Testis (tissue), 3 donors: ENCODE results near the gene ZNF337. TPM values are rescaled to one million over a fixed set of nuclear protein-coding genes. Genes with fewer than 3 reads are reported as not detected.
"Not testable (repeated sequence)": the region's sequence is repeated elsewhere in the genome, so short reads cannot be mapped to it uniquely, and the experiment has no call there.

ENCODE experiments used
- DNase-seq: peaks from one replicate; pipeline ENCODE4 v3.0.0-alpha.2; 2019
- H3K27ac ChIP-seq, 2 donors: fragments of 200-600 bp; sonication (generic); one replicate each; pipeline ENCODE4 v1.5.1; 2019
- H3K27me3 ChIP-seq: fragments of 200-600 bp; sonication (generic); one replicate; pipeline ENCODE4 v1.5.1; 2019
- H3K36me3 ChIP-seq: fragments of 200-600 bp; sonication (generic); one replicate; pipeline ENCODE4 v1.5.1; 2017; ENCODE audit warnings: low read depth; ENCODE audit errors: missing control alignments
- H3K4me1 ChIP-seq: fragments of 200-600 bp; sonication (generic); one replicate; pipeline ENCODE4 v1.5.1; 2019
- H3K4me3 ChIP-seq, 2 donors: fragments of 200-600 bp; sonication (generic); one replicate each; pipeline ENCODE4 v1.5.1; 2017 to 2019
- H3K9me3 ChIP-seq: fragments of 200-600 bp; sonication (generic); one replicate; pipeline ENCODE4 v1.5.1; 2017
- POLR2A ChIP-seq: fragments of 450-650 bp; IDR thresholded peaks from one replicate; pipeline ENCODE4 v1.6.1; 2017; ENCODE audit warnings: antibody characterized with exemption, mild to moderate bottlenecking, moderate library complexity
- WGBS, 2 donors: methylation state at CpG; one replicate each; pipeline ENCODE4 v1.1.5; 2018; 5-methylcytosine and 5-hydroxymethylcytosine counted together
- intact Hi-C: fragments of 100-400 bp; cut with DNase I; formaldehyde crosslinking; loops from one replicate; pipeline ENCODE4 v1.15.1; 2023; ENCODE audit warnings: low total_unique reads
- polyA plus RNA-seq: library from polyadenylated mRNA; stranded (reverse); fragments of 350-450 nt; fragmentation: Illumina TruSeq; extraction: RNeasy Lipid Tissue Mini Kit (QIAGEN cat#74804); gene quantifications from one replicate; pipeline ENCODE4 v1.2.3, GENCODE V29; 2014; ENCODE audit warnings: low read depth, low replicate concordance; ENCODE audit not compliant: insufficient read depth
- total RNA-seq, 2 donors: library from RNA; depleted of rRNA; stranded (reverse); fragments of >200 nt; gene quantifications; one replicate each; pipeline ENCODE4 v1.2.3, GENCODE V29; 2016
- TF ChIP-seq, protein P1 (sequence below), 3 experiments: fragments of 450-650 bp in 2 of 3; fragments of 200-600 bp in 1 of 3; sonication (generic) in 1 of 3; IDR thresholded peaks; one replicate each; pipeline ENCODE4 v1.5.1; 2016 to 2019; ENCODE audit warnings: antibody characterized with exemption in 3 of 3, mild to moderate bottlenecking in 2 of 3, moderate library complexity in 1 of 3

The ZNF337 gene
- total and polyA plus RNA-seq, 3 donors from 2014 or later: 11.3 to 21.4 (median 19.9) TPM

DNA sequence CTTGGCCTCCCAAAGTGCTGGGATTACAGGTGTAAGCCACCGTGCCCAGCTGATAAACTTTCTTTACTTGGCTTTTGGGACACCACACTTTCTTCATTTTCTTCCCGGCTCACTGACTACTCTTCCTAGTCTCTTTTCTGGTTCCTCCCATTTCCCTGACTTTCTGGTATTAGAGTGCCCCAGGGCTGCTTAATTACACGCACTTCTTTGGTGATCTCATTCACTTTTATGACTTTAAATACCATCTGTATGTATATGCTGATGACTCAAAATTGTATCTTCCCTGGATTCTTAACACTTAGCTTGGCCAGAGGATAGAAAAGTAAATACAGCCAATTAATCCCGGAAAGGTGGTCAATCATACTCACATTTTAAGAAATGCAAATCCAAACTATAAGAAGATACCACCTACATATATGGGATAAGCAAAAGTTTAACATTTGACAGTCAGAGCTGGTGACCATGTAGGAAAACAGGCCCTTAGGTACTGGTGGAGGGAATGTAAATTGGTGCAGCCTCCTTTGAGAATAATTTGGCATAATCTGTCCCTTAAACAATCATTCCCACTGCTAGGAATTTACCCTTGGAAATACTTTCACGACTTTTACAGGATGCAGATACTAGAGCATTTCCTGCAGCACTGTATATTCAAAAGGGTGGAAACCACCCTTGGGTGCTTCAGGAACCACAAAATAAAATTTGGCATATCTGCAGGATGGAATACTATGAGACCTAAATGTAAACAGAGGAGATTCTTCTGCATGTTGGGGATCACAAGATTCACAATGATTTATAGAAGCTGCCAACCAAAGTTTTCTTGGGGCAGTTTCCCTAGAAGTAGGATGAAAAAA lies 63.5 kb downstream of the ZNF337 start:
- no peak for TF ChIP-seq POLR2A
- TF ChIP-seq, protein P1, sequence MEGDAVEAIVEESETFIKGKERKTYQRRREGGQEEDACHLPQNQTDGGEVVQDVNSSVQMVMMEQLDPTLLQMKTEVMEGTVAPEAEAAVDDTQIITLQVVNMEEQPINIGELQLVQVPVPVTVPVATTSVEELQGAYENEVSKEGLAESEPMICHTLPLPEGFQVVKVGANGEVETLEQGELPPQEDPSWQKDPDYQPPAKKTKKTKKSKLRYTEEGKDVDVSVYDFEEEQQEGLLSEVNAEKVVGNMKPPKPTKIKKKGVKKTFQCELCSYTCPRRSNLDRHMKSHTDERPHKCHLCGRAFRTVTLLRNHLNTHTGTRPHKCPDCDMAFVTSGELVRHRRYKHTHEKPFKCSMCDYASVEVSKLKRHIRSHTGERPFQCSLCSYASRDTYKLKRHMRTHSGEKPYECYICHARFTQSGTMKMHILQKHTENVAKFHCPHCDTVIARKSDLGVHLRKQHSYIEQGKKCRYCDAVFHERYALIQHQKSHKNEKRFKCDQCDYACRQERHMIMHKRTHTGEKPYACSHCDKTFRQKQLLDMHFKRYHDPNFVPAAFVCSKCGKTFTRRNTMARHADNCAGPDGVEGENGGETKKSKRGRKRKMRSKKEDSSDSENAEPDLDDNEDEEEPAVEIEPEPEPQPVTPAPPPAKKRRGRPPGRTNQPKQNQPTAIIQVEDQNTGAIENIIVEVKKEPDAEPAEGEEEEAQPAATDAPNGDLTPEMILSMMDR (IDR thresholded peaks at IDR 0.05): no peak
- 89 to 92% methylated on average over 5 of the region's 5 CpGs for WGBS, 2 donors
- Histone ChIP-seq H3K9me3 (no peaks in the 10 kb centered on the region), H3K27ac (no peak overlapping the region), H3K4me1 (no peaks in the 10 kb centered on the region), H3K36me3 (no peaks in the 10 kb centered on the region), H3K27me3 (no peaks in the 10 kb centered on the region), H3K4me3 (no peak overlapping the region)
- intact Hi-C loops: no loop called here
- DNase-seq: no peak

DNA sequence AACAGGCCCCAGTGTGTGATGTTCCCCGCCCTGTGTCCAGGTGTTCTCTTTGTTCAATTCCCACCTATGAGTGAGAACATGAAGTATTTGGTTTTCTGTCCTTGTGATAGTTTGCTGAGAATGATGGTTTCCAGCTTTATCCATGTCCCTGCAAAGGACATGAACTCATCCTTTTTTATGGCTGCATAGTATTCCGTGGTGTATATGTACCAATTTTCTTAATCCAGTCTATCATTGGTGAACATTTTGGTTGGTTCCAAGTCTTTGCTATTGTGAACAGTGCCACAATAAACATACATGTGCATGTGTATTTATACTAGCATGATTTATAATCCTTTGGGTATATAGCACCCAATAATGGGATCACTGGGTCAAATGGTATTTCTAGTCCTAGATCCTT lies 66.0 kb downstream of the ZNF337 start:
- DNase-seq, H3K4me1 ChIP-seq, H3K36me3 ChIP-seq, H3K4me3 ChIP-seq, intact Hi-C loops, H3K27ac ChIP-seq, H3K9me3 ChIP-seq, H3K27me3 ChIP-seq: not testable (repeated sequence)
- WGBS, 2 donors: 94 to 98% methylated on average over 2 of the region's 2 CpGs

DNA sequence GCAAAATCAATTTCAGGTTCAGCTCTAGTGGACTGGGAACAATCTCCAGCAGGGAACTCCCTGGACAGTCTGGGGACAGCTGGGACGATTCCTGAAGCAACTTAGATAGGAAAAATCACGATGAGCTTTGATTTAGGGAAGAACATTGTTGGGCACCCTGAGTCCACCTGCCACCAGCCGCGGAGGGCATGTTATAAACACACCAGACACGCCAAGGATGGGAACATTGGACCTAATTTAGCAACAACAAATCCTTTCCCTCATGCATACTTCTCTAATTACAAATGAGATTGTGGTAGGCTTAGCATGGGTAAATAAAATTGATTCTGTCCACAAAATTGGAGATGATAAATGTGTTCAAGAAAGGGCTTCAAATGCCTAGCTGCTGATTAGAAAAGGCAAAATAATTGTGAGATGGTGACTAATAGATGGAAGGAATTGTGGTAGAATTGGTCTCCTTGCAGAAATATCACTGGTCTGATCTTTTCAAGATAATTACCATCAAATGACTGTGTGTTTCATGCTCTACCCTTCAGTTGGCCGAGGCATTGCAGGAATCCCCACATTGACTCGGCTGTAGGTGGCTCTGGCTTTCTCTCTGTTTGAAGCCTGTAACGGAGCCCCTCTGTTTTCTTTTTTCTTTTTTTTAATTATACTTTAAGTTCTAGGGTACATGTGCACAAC lies 66.7 kb downstream of the ZNF337 start:
- Histone ChIP-seq H3K4me1 (no peaks in the 10 kb centered on the region), H3K27me3 (no peaks in the 10 kb centered on the region), H3K4me3 (no peak overlapping the region), H3K36me3 (no peaks in the 10 kb centered on the region), H3K9me3 (no peaks in the 10 kb centered on the region), H3K27ac (no peak overlapping the region)
- no peak for DNase-seq
- WGBS, 2 donors: 87 to 94% methylated on average over 8 of the region's 8 CpGs
- TF ChIP-seq, protein P1 (IDR thresholded peaks at IDR 0.05): no peak
- TF ChIP-seq POLR2A: no peak
- intact Hi-C loops: no loop called here

DNA sequence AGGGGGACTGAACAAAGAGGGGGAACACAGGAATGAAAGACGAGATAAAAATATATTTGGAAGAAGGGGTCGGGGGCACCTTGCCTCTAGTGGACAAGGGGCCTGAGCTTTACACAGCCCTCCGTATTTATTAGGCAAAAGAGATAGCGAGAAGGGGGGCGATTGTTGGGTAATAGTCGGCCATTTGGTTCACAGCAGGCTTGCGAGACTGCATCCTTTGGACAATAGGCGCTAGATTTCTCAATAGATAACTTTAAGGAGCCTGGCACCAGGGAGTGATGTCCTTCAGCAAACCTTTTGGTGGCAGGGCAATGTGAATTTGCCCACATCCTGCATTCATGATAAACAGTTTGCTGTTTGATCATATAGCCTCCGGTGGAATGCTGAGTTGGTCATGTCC lies 69.9 kb downstream of the ZNF337 start:
- Histone ChIP-seq H3K36me3 (no peaks in the 10 kb centered on the region), H3K4me3 (no peak overlapping the region), H3K27me3 (no peaks in the 10 kb centered on the region), H3K27ac (no peak overlapping the region), H3K9me3 (no peaks in the 10 kb centered on the region), H3K4me1 (peaks cover 11% of the 10 kb centered on the region)
- no peak for DNase-seq
- no peak for TF ChIP-seq POLR2A
- TF ChIP-seq, protein P1 (IDR thresholded peaks at IDR 0.05): no peak
- intact Hi-C loops: no loop called here
- 75 to 84% methylated on average over 9 of the region's 9 CpGs for WGBS, 2 donors

DNA sequence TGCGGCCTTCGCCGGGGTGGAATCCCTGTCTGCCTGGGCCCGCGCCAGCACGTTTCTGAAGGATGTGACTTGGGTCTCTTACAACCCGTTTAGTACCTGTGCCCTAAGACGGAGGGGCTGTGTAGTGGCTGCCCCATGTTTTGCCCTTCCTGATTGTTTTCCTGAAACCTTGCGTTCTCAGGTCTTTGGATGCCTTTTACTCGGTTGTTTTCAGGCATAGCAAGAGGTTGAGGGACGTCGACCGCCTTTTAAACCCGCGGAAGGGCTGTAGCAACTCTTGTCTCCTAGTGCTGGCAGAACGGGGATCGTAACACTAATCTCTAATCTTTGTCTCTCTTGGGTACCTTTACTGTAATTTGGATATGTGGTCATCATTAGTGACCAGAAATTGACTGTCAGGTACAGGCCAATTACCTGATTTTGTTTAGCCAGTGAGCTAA lies 72.1 kb downstream of the ZNF337 start:
- H3K27me3 ChIP-seq: no peaks in the 10 kb centered on the region
- WGBS, 2 donors: 30 to 38% methylated on average over 16 to 17 of the region's 17 CpGs
- intact Hi-C loops: no loop called here
- H3K36me3 ChIP-seq: no peaks in the 10 kb centered on the region
- TF ChIP-seq, protein P1 (IDR thresholded peaks at IDR 0.05): no peak
- no peak for TF ChIP-seq POLR2A
- H3K9me3 ChIP-seq: no peaks in the 10 kb centered on the region
- H3K4me3 ChIP-seq: peak overlapping the region; percentile 71 to 93
- peaks cover 11% of the 10 kb centered on the region for H3K4me1 ChIP-seq
- peak overlapping the region; percentile 67 to 89 for H3K27ac ChIP-seq
- no peak for DNase-seq
